Activated naive CD4-positive, alpha-beta T cell (primary cell): ENCODE results near the gene GSTA3.
"Not testable (repeated sequence)": the region's sequence is repeated elsewhere in the genome, so short reads cannot be mapped to it uniquely, and the experiment has no call there.

Experiments used
- DNase-seq, 4 experiments: peaks; one replicate each; lab custom pipeline; 2025; lab: John Stamatoyannopoulos, UW

Gene GSTA3

DNA sequence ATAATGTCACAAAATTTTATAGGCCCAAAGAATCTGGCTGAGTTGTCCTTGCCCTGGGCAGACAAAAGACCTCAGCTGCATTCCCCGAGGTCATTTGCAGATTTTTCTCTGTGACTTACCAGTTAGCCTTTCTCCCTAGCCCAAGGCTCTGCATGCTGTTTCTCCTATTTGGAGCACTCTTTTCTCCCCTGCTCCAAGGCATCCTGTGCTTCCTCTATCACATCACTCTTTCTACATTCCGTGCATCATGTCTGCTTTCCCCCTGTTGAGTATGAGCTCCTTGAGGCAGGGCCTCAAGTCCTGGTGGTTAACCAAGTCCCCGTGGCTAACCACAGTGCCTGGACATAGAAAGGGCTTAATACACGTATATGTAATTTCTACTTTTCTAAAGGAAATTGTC is 593 bp upstream of the GSTA3 start:
- no peak for DNase-seq

DNA sequence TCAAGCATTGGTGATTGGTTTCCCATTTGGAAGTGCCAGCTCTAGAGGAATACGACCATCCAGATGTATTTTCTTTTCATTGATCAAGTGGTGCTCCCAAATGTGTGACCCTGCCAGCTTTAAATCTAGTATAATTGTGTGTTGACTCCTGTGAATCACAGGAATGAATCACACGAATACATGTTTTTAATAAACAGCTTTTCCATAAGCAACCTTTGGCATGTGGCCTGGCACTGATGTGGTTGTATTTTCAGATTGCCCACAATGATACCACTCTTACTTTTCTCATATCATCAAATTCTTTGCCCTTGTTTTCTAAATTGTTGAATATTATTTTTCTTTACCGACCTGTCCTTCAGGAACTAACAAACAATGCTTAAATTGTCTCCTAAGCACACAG is 367 bp downstream of the GSTA3 start:
- DNase-seq: no peak

DNA sequence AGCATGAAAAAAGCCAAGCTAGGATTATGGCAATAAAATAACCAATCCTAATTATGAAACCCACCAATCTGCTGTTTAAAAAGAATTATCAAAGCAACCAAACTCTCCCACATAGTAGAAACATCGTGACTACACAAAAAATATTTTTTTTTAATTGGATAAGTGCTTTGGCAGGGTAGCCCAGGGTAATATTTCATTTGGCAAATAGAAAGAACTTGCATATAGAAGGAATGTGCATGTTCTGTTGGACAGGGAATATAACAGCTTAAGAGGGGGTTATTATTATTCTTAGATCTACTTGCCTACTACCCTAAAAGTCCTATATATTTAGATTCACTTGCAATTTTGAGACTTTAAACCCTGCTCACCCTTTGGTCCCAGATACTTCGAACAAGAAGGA is 972 bp downstream of the GSTA3 start:
- no peak for DNase-seq

DNA sequence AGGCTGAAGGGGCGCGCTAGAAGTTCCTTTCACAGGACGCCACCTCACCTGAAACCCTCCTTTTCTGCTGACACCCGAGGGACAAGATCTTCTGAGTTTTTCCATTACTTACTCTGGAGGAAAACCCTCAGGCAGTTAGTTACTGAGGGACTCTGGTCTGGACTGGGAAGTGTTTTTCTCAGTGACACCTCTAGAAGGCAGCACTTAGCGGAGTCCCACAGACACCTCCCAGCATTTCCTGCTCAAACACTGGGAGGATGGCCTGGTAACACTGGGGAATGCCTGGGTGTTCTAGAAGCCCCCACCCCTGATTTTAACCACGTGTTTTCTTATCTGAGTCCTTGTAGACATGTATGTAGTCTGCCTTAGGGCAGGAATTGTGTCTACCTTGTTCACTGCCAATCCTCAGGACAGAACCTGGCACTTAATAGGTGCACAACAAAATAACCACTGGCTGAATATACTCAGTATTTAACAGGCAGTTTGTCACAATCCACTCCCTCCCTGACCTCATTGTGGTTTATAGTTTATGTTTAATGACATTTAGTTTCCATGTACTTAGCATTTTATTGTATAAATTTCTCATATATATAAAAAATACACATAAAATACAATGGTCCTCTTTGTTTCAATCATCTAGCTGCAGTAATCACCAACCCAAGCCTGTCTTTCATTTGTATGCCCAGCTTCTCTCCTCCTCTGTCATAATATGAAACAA is 4.8 kb downstream of the GSTA3 start:
- no peak for DNase-seq

DNA sequence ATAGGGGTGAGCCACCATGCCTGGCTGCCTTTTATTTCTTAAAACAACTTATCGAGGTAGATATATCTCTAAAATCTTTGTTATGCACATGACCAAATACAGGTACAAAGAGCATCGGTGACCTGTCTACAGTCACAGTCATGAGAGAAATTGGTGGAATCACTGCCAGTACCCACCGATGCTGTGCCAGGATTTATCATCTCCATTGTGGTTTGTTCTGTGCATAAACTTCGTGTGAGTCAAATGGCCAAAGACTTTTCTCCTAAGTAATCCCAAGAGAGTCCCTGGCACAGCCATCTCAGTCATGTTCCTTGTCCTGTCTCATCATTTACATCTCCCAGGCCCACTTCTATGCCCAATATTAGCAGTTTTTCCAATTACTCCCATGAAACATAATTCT is 9.0 kb downstream of the GSTA3 start:
- DNase-seq: no peak

DNA sequence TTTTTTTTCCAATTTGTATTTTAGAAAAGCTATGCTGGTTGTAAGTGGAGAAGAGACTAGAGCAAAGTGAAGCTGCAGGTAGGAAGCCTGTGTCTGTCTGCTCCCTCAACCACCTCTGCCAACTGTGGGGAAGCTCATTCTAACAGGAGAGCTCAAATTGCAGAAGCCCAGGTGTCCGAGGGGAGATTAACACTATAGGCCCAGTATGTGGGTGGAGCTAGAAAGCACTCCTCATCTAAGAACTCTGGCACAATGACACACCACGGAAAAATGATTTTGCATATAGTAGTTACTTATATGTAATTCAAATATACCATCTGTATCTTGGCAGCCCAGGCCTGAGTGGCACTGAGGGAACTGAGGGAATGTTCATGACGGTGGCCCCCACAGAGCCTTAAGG is 13.7 kb downstream of the GSTA3 start:
- not testable (repeated sequence) for DNase-seq

DNA sequence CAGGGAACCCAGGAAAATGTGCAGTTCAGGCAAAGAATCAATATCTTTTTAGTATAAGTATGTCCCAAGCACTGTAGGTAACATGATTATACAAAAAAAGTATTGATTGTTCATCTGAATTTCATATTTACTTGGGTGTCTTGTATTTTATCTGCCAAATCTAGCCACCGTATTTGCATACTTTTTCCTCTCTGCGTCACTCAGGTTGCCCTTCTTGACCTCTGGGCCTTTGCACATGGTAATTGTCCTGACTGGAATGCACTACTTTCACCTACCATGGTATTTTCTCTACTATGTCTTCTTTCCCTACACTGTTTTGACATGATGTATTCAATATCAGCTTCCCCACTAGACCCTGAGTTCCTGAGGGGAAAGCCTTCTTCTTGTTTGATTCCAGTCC is 15.2 kb downstream of the GSTA3 start:
- DNase-seq: no peak

DNA sequence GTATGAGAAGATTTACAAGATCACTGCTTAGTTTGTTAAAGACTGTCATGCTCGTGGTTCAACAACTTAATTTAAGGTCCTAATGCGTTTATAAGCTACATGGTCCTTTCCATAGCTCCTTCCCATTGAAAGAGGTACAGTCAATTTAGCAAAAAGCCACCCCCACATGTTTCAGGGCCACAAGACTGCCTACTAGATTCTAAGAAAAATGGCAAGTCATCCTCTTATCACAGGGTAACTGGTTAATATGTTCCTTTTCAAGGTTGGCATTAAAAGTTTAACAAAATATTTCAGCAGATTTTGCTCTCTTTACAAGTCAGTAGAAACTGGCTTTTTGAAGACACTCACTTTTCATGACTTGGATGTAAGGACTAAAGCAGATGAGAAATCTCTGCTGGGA is 15.7 kb downstream of the GSTA3 start:
- no peak for DNase-seq

DNA sequence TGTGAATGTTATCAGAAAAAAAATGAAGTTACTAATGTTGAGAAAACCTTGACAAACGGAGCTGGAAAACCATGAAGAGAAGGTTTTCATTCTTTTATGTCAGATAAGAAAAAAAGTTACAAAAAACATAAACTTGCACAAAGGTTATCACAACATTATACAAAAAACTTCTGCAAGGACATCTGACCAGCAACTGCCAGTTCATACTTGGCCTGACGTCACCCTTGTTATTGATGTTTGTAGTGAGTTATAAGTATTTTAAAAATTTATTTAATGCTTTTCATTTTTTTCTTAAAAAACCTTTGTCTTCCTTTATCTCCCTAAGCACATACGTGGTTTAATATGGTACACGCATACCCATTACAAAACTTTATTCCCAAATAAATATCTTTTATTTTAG is 16.3 kb downstream of the GSTA3 start:
- DNase-seq: no peak

DNA sequence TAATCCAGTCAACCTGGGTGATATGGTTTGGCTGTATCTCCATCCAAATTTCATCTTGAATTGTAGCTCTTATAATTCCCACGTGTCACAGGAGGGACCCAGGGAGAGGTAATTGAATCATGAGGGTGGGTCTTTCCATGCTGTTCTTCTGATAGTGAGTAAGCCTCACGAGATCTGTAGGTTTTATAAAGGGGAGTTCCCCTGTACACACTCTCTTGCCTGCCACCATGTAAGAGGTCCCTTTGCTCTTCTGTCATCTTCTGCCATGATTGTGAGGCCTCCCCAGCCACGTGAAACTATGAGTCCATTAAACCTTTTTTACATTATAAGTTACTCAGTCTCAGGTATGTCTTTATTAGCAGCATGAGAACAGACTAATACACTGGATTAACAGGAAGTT is 19.5 kb downstream of the GSTA3 start:
- DNase-seq: no peak

DNA sequence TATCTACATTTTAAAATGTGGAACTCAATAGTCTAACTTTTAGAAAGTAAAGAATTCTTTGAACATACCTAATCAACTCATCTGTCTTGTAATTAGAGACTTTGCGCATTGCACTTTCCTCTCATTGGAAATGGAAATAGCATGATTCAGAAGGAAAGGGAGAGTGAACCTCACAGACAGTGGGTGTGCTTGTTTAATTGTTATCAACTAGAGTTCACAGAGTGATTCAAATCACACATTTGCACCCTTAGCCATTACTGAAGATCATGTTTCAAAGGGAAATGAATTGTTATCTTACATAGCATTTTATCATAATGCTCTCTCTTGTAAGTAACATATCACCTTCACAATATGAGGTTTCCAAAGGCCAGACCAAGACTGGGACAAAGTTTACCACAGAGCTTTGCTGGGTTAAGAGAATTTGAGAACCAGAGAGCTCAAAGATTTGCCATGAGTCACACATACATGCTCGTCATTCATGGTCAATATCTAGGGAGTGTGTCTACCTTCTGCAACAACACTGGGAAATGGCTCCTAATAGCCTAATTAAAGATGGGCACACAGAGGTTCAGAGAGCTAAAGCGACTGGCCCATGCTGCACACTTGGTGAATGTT is 21.5 kb downstream of the GSTA3 start:
- no peak for DNase-seq

DNA sequence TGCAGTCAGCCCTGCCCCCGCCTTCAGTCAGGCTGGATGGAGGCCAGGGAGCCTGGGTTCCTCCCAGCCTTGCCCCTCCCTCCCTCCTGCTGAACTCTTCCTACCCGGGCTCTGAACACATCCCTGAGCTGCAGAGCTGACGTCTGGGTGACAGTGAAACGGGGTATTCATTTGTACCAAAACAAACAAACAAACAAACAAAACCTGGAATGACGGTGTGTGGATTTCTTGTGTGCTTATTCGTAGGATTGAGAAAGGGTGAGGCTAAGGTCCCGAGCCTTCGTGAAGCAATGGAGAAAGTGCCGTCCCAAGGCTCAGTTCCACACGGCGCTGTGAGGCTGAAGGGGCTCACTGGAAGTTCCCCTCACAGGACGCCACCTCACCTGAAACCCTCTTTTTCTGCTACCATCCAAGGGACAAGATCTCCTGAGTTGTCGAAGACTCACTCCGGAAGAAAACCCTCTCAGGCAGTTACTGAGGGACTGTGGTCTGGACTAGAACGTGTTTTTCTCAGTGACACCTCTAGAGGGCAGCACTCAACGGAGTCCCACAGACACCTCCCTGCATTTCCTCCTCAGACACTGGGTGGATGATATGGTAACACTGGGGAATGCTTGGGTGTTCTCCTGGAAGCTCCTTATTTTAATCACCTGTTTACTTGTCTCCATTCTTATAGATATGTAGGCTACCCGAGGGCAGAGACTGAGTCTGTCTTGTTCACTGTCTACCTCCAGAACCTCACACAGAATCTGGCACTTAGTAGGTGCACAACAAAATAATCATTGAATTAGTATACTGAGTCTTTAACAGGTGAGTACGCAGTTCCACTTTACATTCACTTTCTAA is 27.3 kb downstream of the GSTA3 start:
- DNase-seq: peak; percentile 5 to 24 (median 14)

DNA sequence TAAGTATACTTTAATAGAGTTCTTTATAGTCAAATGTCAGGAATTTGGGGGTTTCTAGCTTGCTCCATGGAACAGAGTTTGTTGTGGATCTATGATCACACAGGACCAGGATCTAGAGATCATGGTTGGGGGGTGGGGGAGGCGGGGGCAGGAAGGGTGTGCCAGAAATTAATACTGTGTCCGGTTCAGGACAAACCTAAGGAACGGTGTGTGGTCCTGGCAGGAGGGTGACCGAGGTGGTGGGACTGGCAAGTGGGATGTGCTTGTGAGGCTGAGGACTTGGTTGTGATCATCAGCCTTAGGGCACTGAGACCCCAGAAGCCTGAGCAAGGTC is 27.9 kb downstream of the GSTA3 start:
- DNase-seq: no peak

DNA sequence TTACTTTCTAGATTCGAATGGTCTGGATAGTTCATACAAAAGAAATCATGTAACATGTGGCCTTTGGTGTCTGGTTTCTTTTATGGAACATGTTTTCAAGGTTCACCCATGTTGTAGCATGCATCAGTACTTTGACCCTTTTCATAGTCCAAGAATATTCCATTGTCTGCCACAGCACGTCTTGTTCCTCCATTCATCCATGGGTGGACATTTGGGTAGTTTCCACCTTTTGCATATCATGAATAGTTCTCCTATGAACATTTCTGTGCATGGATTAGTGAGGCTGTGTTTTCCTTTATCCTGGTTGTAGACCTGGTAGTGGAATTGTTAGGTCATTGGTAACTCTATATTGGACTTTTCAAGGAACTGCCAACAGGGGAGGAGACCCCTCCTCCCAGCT is 31.7 kb downstream of the GSTA3 start:
- DNase-seq: no peak

DNA sequence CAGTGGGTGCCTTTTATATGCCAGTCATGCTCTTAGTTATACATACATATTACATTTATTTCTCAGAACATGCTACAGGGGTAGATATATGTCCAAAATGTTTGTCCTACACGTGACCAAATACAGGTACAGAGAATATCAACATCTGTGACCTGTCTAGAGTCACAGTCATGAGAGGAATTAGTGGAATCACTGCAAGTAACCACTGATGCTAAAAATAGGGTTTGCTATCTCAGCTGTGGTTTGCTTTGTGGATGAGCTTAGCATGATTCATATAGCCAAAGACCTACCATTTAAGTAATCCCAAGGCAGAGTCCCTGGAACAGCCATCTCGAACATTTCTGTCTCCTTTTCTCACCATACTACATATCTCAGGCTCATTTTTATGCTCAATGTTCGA is 32.3 kb downstream of the GSTA3 start:
- DNase-seq: no peak

DNA sequence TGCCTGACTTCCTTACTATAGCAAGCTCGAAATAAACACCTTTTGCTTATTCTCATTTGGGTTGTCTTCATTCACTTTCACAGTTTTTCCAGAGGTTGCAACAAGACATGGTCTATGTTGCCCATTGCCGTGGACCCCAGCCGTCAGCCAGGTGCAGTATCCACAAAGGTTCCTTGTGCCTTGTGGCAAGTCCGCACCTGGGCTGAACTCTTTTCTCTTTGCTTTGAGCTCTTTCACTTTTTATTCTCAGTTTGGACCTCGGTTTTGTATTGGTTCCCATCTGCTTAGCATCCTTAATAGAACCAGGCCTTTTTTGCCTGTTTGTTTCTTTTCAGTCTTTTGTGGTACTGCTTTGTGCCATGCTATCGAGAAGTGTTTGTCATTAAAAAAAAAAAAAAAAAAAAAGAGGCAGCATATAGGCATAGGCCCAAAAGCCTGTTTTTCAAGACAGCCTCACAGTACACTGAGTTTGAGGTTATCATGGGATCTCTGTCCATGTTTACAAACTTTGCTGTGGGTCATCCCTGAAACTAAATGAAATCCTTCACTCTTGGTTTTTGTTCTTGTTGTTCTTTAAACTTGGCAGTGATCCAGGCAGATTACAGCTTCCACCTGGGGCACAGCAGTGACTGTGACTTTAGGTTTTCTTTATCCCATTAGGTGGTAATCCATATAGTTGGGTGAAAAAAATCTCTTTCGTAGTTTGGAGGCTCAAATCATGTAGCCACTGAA is 33.3 kb downstream of the GSTA3 start:
- DNase-seq: no peak

DNA sequence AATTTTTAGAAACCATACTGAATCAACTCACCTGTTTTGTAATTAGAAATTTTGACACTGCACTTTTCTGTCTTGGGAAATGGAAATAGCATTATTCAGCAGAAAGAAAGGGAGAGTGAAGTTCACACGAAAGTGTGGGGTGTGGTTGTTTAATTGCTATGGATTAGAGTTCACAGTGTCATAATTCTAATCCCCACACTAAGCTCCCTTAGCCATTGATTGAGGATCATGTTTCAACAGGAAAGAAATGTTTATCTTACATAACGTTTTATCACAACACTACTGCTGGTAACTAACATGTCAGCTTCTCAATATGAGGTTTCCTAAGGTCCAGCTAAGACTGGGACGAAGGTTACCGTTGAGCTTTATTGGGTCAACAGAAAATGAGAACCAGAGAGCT is 37.5 kb downstream of the GSTA3 start:
- DNase-seq: no peak

DNA sequence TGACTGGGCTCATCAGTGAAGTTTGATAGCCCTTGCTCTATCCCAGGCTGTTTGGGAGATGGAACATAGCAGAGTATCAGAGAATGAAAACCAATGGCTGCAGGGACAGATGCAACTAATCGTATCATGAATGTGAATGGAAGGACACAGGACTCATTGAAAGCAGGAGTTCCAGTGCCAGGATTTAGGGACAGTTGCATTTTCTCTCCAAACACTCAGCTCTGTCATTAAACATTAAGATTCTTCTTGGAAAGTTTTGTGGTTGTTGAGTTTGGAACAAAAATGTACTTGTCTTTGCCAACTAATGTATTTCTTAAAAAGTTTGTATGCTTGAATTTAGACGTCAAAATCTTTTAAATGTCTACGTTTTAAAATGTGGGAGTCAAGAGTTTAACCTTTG is 37.9 kb downstream of the GSTA3 start:
- no peak for DNase-seq

DNA sequence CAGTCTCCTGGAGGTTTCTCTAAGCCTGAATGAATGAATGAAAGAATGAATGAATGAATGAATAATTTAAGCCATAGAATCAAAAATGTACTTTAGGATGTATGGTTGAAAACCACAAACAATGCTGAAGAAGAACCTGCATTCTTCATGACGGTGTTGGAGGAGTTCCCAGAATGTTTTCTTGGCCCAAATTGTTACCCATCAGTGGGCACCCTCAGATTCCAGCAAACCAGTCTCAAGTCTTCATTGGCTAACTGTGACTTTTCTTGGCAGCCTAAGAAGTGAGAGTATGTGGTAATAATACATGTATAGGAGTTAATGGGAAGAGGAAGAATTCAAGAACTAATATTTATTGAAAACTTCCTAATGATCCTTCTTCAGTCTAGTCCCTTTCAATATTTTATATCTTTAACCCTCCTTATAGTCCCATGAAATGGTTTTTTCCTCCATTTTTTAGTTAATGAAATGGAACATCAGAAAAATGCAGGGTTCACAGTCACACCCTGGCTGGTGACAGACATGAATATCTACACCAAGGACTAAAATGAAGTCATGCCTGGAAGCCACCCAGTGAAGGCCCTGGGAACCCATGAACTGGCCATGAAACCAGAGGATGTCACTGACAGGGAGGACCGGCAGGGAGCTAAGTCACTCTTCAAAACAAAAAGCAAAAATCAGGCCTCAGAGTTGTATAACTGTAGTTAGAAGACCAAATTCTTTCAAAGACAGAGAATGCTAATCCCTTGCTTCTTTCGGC is 39.0 kb downstream of the GSTA3 start:
- DNase-seq: not testable (repeated sequence)

DNA sequence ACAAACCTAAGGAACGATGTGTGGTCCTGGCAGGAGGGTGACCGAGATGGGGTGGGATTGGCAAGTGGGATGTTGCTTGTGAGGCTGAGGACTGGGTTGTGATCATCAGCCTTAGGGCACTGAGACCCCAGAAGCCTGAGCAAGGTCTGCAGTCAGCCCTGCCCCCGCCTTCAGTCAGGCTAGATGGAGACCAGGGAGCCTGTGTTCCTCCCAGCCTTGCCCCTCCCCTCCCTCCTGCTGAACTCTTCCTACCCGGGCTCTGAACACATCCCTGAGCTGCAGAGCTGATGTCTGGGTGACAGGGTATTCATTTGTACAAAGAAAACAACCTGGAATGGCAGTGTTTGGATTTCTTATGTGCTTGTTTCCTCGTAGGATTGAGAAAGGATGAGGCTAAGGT is 40.6 kb downstream of the GSTA3 start:
- DNase-seq: not testable (repeated sequence)

DNA sequence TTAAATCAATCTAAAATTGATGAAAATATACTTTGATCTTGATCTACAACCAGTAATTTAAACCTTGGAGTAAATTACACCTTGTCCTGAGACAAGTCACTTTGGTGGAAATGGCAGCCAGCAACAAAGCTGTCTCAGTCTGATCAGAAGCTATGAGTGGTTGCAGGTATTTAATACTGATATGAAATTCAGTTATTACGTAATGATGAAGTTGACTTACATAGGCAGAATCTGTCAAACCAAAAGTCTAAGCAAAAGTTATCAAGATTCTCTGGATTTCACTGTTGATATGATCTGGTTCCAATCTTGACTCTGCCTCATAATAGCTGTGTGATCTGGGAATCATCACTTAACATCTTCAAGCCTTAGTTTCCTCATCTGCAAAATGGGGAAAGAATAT is 41.3 kb downstream of the GSTA3 start:
- no peak for DNase-seq

DNA sequence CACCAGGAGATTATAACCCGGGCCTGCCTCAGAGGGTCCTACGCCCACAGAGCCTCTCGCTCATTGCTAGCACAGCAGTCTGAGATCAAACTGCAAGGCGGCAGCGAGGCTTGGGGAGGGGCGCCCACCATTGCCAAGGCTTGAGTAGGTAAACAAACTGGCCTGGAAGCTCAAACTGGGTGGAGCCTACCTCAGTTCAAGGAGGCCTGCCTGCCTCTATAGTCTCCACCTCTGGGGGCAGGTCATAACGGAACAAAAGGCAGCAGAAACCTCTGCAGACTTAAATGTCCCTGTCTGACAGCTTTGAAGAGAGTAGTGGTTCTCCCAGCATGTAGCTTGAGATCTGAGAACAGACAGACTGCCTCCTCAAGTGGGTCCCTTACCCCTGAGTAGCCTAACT is 48.3 kb downstream of the GSTA3 start:
- DNase-seq: not testable (repeated sequence)
